Hindlimb muscle (tissue), 1 donor: ENCODE results near the gene C3orf20. TPM values are rescaled to one million over a fixed set of nuclear protein-coding genes. Genes with fewer than 3 reads are reported as not detected.

Experiments used
- DNase-seq: peaks from one replicate; pipeline ENCODE4 v3.0.0-alpha.2; 2013
- polyA plus RNA-seq: library from polyadenylated mRNA; unstranded; fragments of 120-200 nt; gene quantifications from one replicate; pipeline ENCODE4 v1.2.1, GENCODE V29; 2013; ENCODE audit not compliant: insufficient read length

C3orf20 gene
- polyA plus RNA-seq, 1 donor = 0.08 TPM

GRCh38 chr3:14775563-14775962 is 100.6 kb downstream of the C3orf20 start:
- DNase-seq = no peak

GRCh38 chr3:14779069-14779685 is 104.2 kb downstream of the C3orf20 start:
- no peak for DNase-seq

GRCh38 chr3:14780927-14781507 is 106.1 kb downstream of the C3orf20 start:
- DNase-seq = no peak

GRCh38 chr3:14783480-14784086 is 108.6 kb downstream of the C3orf20 start:
- no peak for DNase-seq

GRCh38 chr3:14784087-14784681 is 109.2 kb downstream of the C3orf20 start:
- DNase-seq = no peak

GRCh38 chr3:14785207-14786155 is 110.5 kb downstream of the C3orf20 start:
- no peak for DNase-seq

GRCh38 chr3:14786369-14786768 is 111.4 kb downstream of the C3orf20 start:
- DNase-seq = no peak

- no peak for DNase-seq
These were observed 112.7 kb downstream of the C3orf20 start for GRCh38 chr3:14787630-14788029.

- DNase-seq = no peak
These were observed 113.7 kb downstream of the C3orf20 start for GRCh38 chr3:14788644-14789043.

- DNase-seq = no peak
These were observed 114.3 kb downstream of the C3orf20 start for GRCh38 chr3:14789221-14789620.

GRCh38 chr3:14789640-14790285 is 114.8 kb downstream of the C3orf20 start:
- no peak for DNase-seq

- peak; percentile 59 for DNase-seq
These were observed 116.5 kb downstream of the C3orf20 start for GRCh38 chr3:14791343-14791945.

- no peak for DNase-seq
These were observed 117.8 kb downstream of the C3orf20 start for GRCh38 chr3:14792691-14793121.

- peak; percentile 50 for DNase-seq
These were observed 118.4 kb downstream of the C3orf20 start for GRCh38 chr3:14793126-14793857.

- no peak for DNase-seq
These were observed 118.9 kb downstream of the C3orf20 start for GRCh38 chr3:14793858-14794234.

GRCh38 chr3:14794435-14794834 is 119.5 kb downstream of the C3orf20 start:
- no peak for DNase-seq

- DNase-seq = no peak
These were observed 121.1 kb downstream of the C3orf20 start for GRCh38 chr3:14795996-14796395.

- no peak for DNase-seq
These were observed 121.6 kb downstream of the C3orf20 start for GRCh38 chr3:14796403-14797077.

GRCh38 chr3:14797731-14798130 is 122.8 kb downstream of the C3orf20 start:
- no peak for DNase-seq

GRCh38 chr3:14798231-14798630 is 123.3 kb downstream of the C3orf20 start:
- DNase-seq = no peak
